T47D (cell line): ENCODE measurements around the gene STYXL1.
"Not testable (repeated sequence)": the region's sequence is repeated elsewhere in the genome, so short reads cannot be mapped to it uniquely, and the experiment has no call there.

ENCODE experiments used
- DNase-seq, 2 experiments: peaks; one replicate each; pipeline versions ENCODE4 v3.0.0 to v3.0.0-alpha.2; 2011 to 2012; ENCODE audit warnings: low read depth in 1 of 2, low spot score in 1 of 2
- JUND ChIP-seq: IDR thresholded peaks from 2 replicates; pipeline ENCODE4 v1.6.1; 2012; ENCODE audit warnings: low read depth
- in situ Hi-C: cut with HindIII; loops from 2 replicates; pipeline ENCODE4 v1.10.0; 2016; ENCODE audit warnings: low sequenced_read_pairs, low pct_unique_long_range_greater_than_20kb

The STYXL1 gene

GRCh38 chr7:76047811-76048667, at the start of gene STYXL1, which contains the start of gene MDH2:
Gene STYXL1 (minus strand): TSS chr7:76048000. CDS start chr7:76030523, 17,477 bp downstream.
Gene MDH2 (plus strand): TSS chr7:76048106. CDS start chr7:76048161, 55 bp downstream.
- TF ChIP-seq JUND, result no peak
- peak; percentile 98 to 99 for DNase-seq
- in situ Hi-C loops, result no loop called here

- DNase-seq, result no peak
- in situ Hi-C loops, result no loop called here
- TF ChIP-seq JUND, result no peak
Observed at GRCh38 chr7:76095908-76096307, 48.1 kb upstream of the STYXL1 start.

GRCh38 chr7:76094326-76094725, 46.5 kb upstream of the STYXL1 start:
- DNase-seq, in situ Hi-C loops: not testable (repeated sequence)

GRCh38 chr7:76093531-76093930, 45.7 kb upstream of the STYXL1 start:
- in situ Hi-C loops, DNase-seq: not testable (repeated sequence)

GRCh38 chr7:76091506-76091905, 43.7 kb upstream of the STYXL1 start:
- no peak for TF ChIP-seq JUND
- peak in 1 of 2 experiments; percentile 37 for DNase-seq
- in situ Hi-C loops, result no loop called here

- TF ChIP-seq JUND, result no peak
- peak; percentile 45 to 93 for DNase-seq
- in situ Hi-C loops, result no loop called here
Observed at GRCh38 chr7:76089865-76090475, 42.2 kb upstream of the STYXL1 start.

- in situ Hi-C loops, result not testable (repeated sequence)
Observed at GRCh38 chr7:76087362-76087791, 39.6 kb upstream of the STYXL1 start.

GRCh38 chr7:76086070-76086469, 38.3 kb upstream of the STYXL1 start:
- TF ChIP-seq JUND, result no peak
- no peak for DNase-seq
- in situ Hi-C loops, result no loop called here

More at GRCh38 chr7:76087362-76087791, 39.6 kb upstream of the STYXL1 start:
- not testable (repeated sequence) for DNase-seq

GRCh38 chr7:76084115-76084514, 36.3 kb upstream of the STYXL1 start:
- DNase-seq, result not testable (repeated sequence)

GRCh38 chr7:76080204-76080603, 32.4 kb upstream of the STYXL1 start:
- in situ Hi-C loops, result no loop called here
- DNase-seq, result no peak
- TF ChIP-seq JUND, result no peak

More at GRCh38 chr7:76084115-76084514, 36.3 kb upstream of the STYXL1 start:
- in situ Hi-C loops, result not testable (repeated sequence)

- in situ Hi-C loops, result no loop called here
- no peak for TF ChIP-seq JUND
- no peak for DNase-seq
Observed at GRCh38 chr7:76077435-76077834, 29.6 kb upstream of the STYXL1 start.

- TF ChIP-seq JUND, result no peak
- in situ Hi-C loops, result no loop called here
- no peak for DNase-seq
Observed at GRCh38 chr7:76076995-76077394, 29.2 kb upstream of the STYXL1 start.

- TF ChIP-seq JUND, result no peak
- no peak for DNase-seq
- in situ Hi-C loops, result no loop called here
Observed at GRCh38 chr7:76074972-76075370, 27.2 kb upstream of the STYXL1 start.
